GM18502 (cell line): ENCODE measurements around the gene NAV3.
A peak's percentile ranks its signal among the peaks of the same experiment; 100 is the strongest.
"Not testable (repeated sequence)": the region's sequence is repeated elsewhere in the genome, so short reads cannot be mapped to it uniquely, and the experiment has no call there.

Source experiments
- ATAC-seq: cut with Tn5 transposase; IDR thresholded peaks from one replicate; pipeline ENCODE4 v1.9.1; 2021; ENCODE audit warnings: mild to moderate bottlenecking; ENCODE audit not compliant: unreplicated experiment, poor library complexity

The NAV3 gene

DNA sequence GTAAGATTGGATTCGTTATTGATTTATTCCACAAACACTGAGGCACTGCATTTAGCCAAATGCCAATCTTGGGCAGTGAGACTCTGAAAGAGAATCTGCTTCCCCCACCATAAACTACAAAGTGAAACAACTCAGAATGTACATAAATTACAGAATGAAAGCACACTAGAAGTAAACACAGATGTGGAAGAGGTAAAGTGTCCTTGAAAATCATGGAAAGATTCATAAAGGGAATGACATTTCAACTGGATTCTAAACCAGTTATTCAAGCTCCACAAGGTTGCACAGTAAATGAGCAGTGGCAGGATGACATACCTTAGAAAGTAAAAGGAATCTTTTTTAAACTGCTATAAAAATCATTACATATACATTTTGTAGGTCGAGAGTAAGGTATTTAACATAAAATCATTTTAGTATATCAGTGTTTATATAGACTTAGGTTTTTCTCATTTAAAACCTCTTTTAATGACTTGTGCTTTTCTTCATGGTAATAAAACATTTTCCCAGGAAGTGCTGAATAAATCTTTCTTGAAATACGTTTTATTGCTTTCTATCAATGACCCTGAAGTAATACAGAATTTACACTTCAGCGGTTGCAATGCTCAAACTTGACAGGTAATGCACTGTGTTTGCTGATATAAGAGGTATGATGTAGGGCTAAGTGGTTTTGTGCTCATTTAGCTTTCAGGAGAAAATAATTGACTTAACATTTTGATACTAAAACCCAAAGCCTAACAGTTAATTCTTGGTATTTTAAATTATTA lies 270.6 kb downstream of the NAV3 start:
- ATAC-seq = no peak

DNA sequence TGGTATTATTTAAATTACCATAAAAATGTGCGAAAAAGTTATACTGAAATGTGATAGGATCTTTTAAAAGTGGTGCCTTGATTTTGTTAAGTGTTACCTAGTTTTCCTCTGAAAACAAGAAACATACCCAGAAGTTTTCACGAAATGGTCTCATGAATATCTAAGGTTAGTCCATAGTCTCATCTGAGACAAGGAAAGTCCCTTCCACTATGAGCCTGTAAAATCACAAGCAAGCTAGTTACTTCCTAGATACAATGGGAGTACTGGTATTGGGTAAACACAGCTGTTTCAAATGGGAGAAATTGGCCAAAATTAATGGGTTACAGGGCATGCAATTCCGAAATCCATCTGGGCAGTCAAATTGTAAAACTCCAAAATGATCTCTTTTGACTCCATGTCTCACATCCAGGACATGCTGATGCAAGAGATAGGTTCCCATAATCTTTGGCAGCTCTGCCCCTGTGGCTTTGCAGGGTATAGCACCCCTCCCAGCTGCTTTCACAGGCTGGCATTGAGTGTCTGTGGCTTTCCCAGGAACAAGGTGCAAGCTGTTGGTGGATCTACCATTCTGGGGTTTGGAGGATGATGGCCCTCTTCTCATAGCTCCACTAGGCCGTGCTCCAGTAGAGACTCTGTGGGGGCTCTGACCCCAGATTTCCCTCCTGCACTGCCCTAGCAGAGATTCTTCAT lies 271.4 kb downstream of the NAV3 start:
- ATAC-seq = no peak

GRCh38 chr12:78102801-78103200 lies 272.1 kb downstream of the NAV3 start:
- not testable (repeated sequence) for ATAC-seq

- no peak for ATAC-seq
Observed at GRCh38 chr12:78115889-78116288, 285.2 kb downstream of the NAV3 start.

DNA sequence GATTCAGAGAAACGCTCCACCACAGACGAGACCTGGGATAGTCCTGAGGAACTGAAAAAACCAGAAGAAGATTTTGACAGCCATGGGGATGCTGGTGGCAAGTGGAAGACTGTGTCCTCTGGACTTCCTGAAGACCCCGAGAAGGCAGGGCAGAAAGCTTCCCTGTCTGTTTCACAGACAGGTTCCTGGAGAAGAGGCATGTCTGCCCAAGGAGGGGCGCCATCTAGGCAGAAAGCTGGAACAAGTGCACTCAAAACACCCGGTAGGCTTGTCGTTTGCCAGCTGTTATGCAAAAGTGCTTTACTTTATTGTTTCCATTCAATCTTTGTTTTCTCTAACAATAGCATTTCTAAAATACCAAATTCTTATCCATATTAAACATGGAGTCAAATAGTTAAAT lies 287.3 kb downstream of the NAV3 start:
- ATAC-seq = no peak

- ATAC-seq = no peak
Observed at GRCh38 chr12:78118486-78118885, 287.8 kb downstream of the NAV3 start.

- ATAC-seq = no peak
Observed at GRCh38 chr12:78119351-78119918, 288.7 kb downstream of the NAV3 start.

GRCh38 chr12:78120306-78120705 lies 289.6 kb downstream of the NAV3 start:
- no peak for ATAC-seq

DNA sequence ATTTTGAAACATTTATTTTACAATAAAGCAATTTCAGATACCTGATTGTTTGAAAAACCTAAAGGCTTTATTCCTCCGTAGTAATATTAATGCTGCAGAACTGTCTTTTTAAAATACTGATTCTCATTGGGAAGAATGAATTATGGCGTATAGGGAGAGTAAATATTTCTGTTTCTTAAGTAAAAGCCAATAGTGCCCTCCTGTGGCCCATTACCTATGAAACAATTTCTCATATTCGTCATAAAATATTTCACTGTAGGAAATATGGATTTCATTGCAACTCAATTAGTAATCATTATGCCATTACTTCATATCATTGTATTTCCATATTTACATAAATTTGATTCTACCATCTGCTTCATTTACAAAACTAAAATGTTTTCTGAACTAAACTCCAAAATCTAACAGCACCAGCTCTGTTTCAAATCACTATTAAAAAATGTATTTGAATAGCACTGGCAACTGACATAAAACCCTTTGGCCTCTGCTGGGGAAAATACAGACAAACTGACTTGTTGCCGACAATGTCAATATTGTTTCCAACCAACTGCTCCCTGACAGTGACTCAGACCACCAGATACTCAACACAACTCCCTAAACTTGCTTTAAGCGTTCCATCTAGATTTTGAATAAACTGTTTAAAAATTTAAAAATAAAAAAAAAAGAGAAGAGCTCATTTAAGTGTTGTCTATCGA lies 290.3 kb downstream of the NAV3 start:
- ATAC-seq = no peak

- no peak for ATAC-seq
Observed at GRCh38 chr12:78121969-78122610, 291.4 kb downstream of the NAV3 start.

DNA sequence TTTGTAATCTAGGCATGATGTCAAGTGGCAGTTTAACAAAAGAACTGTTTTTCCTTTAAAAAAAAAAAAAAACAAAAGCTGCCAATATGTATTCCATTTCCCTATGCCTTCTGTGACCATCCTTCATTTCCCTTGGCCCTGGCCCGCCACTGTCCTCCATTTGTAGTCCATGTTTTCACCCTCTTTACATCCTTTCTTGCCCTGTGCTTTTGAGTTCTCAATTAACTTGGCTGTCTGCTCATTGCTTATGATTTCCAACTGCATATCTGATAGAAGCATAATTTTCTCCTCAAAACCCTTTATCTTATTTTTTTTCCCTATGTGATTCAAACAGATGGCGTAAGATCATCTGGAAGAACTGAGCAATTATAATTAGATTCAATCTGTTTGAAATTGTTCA lies 297.5 kb downstream of the NAV3 start:
- ATAC-seq = no peak

- no peak for ATAC-seq
Observed at GRCh38 chr12:78143717-78144116, 313.0 kb downstream of the NAV3 start.

DNA sequence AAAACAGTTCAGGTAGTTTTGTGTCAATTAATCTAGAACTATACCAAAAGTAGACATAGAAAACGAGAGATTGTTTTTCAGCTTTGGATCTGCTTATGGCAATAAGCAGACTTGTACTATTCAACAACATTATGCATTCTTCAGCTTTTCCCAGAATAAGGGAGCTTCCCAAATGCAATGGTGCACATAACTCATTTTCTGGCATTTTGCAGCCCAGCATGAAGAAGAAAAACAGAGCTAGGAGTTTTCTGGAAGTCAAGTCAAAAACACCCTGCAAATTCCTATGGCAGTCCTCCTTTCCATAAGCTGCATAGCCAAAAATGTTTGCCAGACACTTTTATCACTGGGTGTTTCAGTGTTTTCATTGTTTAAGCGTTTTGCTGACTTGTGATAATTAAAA lies 314.7 kb downstream of the NAV3 start:
- no peak for ATAC-seq

DNA sequence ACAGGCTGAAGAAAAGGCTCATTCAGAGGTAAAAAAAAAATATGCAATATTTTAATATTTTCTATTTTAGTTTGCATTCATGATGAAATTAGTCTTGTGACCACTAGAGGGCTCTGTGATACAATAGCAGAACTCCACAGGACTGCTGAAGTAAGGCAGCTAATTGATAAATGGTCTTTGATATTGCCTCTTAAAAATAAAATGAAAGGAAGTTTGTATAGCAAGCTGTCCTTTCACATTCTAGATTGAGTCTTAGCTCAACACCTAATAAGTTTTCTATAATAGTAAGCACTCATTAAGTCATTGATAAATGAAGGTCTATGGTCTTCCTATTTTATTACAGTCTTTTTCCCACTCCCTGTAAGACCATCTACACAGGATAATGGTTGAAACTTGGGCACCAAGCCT lies 315.7 kb downstream of the NAV3 start:
- peak; percentile 77 for ATAC-seq

DNA sequence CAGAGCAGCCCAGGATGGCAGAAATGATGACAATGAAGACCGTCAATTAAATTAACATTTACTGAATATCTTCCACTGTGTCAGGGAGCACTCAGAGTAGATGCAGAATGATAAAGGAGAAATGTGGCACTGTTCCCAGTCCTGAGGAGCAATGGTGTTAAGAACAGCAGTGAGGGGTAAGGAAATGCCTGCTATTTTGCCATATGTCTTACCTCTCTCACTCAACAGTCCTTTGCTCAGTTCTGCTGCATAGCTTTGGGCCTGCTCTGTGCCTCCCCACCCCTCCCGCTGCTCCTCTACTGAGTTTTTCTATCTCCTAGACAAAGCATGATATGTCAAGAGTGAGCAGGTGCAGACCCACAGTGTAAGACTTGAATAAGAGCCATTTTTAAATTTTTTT lies 318.8 kb downstream of the NAV3 start:
- no peak for ATAC-seq

- no peak for ATAC-seq
Observed at GRCh38 chr12:78155546-78155945, 324.9 kb downstream of the NAV3 start.

GRCh38 chr12:78156751-78157150 lies 326.1 kb downstream of the NAV3 start:
- ATAC-seq = no peak

- no peak for ATAC-seq
Observed at GRCh38 chr12:78157199-78157598, 326.5 kb downstream of the NAV3 start.

DNA sequence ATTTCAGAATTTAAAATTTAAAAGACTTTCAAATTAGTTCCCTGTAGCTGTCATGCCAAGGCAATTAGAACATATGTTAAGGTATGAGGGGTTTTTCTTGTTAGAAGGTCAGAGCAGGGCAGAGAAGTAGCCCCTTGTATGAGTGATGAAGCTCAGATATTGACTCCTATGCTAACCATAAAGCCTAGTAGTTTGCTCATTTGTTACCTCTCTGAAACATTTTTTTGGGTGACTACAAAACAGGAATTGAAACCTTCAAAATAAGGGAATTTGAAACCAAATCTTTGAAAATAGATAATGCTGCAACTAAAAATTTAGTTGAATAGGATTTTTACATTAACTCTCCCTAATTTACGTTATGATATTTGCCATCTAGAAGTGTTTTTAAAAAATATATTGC lies 333.5 kb downstream of the NAV3 start:
- ATAC-seq = no peak

DNA sequence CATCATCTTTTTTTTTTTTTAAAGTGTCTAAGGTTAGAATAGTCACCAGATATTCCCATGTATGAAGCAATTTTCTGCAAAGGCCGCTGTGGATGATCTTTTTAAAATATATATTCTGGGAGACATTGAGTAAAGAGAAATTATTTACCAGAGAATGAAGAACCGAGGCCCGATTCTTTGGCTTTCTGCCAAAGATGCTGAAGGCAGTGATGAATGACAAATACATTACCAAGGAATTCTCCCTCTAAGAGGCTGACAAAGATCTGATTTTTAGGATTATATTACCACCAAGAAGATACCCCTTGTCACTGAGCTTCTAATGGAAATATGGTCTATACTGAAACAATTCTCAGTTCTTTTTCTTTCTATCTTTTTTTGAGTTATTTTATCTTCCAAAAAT lies 336.8 kb downstream of the NAV3 start:
- no peak for ATAC-seq

DNA sequence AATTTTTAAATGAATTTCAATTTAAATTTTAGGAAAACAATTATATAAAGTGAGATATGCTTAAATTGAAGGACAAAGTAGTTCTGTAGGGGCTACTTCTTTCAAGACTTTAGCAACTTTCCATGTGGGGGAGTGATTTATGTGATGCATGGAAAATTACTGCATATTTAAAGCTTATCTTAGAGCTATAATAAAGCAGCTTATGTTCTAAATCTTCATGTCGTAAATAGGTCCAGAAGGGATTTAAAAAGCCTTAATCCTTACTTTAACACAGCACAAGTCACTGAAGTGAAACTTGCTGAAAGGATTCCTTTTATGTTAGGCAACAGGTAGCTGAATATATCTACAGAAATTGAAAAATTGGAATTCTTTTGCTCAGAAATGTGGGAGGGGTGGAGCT lies 340.4 kb downstream of the NAV3 start:
- ATAC-seq = no peak
